ENCODE data around the gene CHST7. TPM values are rescaled to one million over a fixed set of nuclear protein-coding genes. Genes with fewer than 3 reads are reported as not detected.

CHST7 gene
- total and polyA plus RNA-seq, 2 of the 8 experiments (the other 6 are each of a cell fraction or from before 2014, with no cell fraction given) = 7.9 to 14.1 TPM

DNA sequence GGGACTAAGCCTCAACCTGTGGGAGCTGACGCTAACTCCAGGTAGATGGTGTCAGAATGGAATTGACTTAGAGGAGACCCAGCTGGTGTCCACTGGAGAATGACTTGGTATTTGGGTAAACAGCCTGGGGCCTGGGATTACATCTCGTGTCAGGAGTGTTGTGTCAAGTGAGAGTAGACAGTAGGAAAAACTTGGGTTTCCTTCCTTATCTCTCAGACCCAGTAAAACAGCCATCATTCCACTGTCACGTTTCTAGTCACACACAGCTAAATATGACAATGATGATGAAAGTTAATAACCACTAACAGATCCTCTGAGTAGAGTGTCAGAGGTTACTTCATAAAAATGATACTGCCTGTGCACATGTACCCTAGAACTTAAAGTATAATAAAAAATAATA lies 42.1 kb upstream of the CHST7 start (continued):
- TF ChIP-seq, protein P1, sequence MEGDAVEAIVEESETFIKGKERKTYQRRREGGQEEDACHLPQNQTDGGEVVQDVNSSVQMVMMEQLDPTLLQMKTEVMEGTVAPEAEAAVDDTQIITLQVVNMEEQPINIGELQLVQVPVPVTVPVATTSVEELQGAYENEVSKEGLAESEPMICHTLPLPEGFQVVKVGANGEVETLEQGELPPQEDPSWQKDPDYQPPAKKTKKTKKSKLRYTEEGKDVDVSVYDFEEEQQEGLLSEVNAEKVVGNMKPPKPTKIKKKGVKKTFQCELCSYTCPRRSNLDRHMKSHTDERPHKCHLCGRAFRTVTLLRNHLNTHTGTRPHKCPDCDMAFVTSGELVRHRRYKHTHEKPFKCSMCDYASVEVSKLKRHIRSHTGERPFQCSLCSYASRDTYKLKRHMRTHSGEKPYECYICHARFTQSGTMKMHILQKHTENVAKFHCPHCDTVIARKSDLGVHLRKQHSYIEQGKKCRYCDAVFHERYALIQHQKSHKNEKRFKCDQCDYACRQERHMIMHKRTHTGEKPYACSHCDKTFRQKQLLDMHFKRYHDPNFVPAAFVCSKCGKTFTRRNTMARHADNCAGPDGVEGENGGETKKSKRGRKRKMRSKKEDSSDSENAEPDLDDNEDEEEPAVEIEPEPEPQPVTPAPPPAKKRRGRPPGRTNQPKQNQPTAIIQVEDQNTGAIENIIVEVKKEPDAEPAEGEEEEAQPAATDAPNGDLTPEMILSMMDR (IDR thresholded peaks at IDR 0.05; ENCODE audit: control extremely low read depth in 1 of 3, insufficient read depth in 1 of 3, low read depth in 1 of 3, low read length in 3 of 3) = no peak
- no peak for TF ChIP-seq SRF (IDR thresholded peaks at IDR 0.05; ENCODE audit: low read depth, low read length)
- no peak for TF ChIP-seq CHD2 (IDR thresholded peaks at IDR 0.05; ENCODE audit: low read length)

Measured in H1 (cell line).